ENCODE measurements around the gene TRIP10. TPM values are rescaled to one million over a fixed set of nuclear protein-coding genes. Genes with fewer than 3 reads are reported as not detected.
"Not testable (repeated sequence)": the region's sequence is repeated elsewhere in the genome, so short reads cannot be mapped to it uniquely, and the experiment has no call there.

TRIP10 gene, protein sequence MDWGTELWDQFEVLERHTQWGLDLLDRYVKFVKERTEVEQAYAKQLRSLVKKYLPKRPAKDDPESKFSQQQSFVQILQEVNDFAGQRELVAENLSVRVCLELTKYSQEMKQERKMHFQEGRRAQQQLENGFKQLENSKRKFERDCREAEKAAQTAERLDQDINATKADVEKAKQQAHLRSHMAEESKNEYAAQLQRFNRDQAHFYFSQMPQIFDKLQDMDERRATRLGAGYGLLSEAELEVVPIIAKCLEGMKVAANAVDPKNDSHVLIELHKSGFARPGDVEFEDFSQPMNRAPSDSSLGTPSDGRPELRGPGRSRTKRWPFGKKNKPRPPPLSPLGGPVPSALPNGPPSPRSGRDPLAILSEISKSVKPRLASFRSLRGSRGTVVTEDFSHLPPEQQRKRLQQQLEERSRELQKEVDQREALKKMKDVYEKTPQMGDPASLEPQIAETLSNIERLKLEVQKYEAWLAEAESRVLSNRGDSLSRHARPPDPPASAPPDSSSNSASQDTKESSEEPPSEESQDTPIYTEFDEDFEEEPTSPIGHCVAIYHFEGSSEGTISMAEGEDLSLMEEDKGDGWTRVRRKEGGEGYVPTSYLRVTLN
- 10 to 100 TPM; 39.9 to 67.8 (median 54.8) TPM for polyA plus RNA-seq (ENCODE audit: insufficient read length in 10 of 10)
- long read RNA-seq, donor 1, partial matches to known transcripts = 6 of 12 reads
- long read RNA-seq, donor 1, other reads (novel, unspliced or antisense) = 0 of 12 reads
- long read RNA-seq, donor 2, transcript TRIP10-202 (14 exons, 2,035 nt) = major isoform, 5 of 11 reads
- long read RNA-seq, donor 2, partial matches to known transcripts = 5 of 11 reads
- long read RNA-seq, donor 2, other reads (novel, unspliced or antisense) = 0 of 11 reads
- long read RNA-seq, donor 3 = 0 reads
- long read RNA-seq, donor 4, transcript TRIP10-202 (14 exons, 2,035 nt) = major isoform, 7 of 15 reads
- long read RNA-seq, donor 4, partial matches to known transcripts = 5 of 15 reads
- long read RNA-seq, donor 4, other reads (novel, unspliced or antisense) = 0 of 15 reads
- long read RNA-seq, donor 5, partial matches to known transcripts = 17 of 22 reads
- long read RNA-seq, donor 5, other reads (novel, unspliced or antisense) = 0 of 22 reads
- long read RNA-seq, donor 6, transcript TRIP10-201 (15 exons, 2,153 nt) = major isoform, 5 of 11 reads
- long read RNA-seq, donor 6, transcript TRIP10-202 (14 exons, 2,035 nt) = major isoform, 5 of 11 reads
- long read RNA-seq, donor 6, partial matches to known transcripts = 0 of 11 reads
- long read RNA-seq, donor 6, other reads (novel, unspliced or antisense) = 0 of 11 reads
- long read RNA-seq, donor 7, transcript TRIP10-202 (14 exons, 2,035 nt) = major isoform, 5 of 22 reads
- long read RNA-seq, donor 7, partial matches to known transcripts = 11 of 22 reads
- long read RNA-seq, donor 7, other reads (novel, unspliced or antisense) = 0 of 22 reads
- long read RNA-seq, donor 8, partial matches to known transcripts = 0 of 3 reads
- long read RNA-seq, donor 8, other reads (novel, unspliced or antisense) = 0 of 3 reads
- long read RNA-seq, donor 9, partial matches to known transcripts = 0 of 2 reads
- long read RNA-seq, donor 9, other reads (novel, unspliced or antisense) = 0 of 2 reads

DNA sequence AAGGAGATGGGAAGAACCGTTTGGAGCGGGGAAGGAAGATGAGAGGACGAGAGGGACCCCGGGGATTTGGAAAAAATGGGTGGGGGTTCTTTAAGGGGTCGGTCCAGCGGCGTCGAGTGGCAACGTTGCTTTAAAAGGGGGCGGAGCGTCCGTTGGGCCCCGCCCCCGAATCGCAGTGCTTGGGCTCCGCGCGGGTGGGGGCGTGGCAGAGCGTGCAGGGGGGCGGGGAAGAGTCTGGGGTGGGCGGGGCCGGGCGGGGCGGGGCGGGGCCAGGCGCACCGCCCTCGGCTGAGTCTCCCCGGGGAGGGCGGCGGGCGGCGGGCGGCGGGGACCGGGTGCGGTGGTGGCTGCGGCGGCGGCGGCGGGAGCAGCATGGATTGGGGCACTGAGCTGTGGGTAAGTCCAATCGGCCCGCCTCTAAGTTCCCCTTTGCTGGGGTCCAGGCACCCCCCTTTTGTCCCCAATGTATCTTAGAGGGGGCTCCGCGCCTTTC lies at the start of gene TRIP10:
Gene TRIP10, plus strand, starts transcription at position 291 of the 493 bp plus-strand sequence. Its CDS starts 82 bp downstream, at position 373.
- DNase-seq = peak; percentile 86 to 94 (median 93)

DNA sequence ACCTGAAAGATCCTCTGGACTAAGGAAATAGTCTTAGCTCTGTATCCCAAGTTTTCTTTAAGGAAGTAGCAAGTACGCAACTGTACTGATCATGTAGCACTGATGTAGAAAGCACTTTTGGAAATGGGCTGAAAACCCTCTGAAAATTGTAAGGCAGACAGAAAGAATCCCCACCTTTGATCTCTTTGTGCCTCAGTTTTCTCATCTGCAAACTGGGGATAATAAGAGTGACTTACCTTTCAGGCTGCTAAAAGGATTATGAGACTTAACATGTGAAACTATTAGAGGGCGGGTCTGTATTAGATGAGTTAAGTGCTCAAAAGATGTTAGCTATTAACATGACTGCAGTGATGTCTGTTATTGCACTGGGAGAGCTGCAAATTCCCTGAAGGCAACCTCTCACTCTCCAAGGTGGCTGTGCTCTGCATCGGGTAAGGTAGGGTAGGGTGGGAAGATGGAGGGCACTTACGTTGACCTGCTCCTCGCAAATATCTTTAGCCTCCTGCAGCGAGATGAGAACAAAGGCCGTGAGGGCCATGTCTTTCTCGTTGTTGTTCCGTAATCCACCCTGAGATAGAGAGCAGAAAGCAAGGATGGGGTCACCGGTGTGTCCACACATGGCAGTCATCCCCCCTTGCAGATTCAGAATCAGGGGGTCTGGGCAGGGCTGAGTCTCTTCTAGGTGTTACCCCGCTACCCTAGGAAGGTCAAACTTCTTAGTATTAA lies 49.2 kb upstream of the TRIP10 start:
- no peak for DNase-seq

DNA sequence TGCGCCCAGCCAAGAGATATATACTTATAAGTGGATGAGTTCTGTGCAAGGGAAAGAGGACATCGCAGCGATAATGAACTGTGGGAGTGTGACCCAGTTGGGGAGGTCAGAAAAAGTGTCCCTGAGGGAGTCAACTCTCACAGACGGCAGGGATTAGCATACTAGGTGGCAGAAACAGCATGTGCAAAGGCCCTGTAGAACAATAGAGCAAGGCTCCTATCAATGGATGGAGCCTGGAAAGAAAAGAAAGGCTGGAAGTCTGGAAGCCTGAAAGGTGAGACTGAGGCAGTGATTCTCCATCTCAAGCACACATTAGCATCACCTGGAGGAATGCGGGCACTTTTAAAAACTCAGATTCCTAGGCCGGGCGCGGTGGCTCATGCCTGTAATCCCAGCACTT lies 48.1 kb upstream of the TRIP10 start:
- no peak for DNase-seq

DNA sequence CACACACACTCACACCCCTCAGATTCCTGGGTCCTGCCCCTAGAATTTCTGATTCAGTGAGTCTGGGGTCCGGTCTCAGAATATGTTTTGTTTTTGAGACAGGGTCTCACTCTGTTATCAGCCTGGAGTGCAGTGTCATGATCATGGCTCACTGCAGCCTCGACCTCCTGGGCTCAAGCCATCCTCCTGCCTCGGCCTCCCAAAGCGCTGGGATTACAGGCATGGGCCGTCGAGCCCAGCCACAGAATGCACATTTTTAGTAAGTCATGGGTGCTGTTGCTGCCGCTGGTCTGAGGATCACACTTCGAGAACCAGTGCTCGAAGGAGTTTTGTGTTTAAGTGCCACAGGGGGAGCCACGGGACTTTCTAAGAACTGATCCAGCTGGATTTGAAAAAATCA lies 47.5 kb upstream of the TRIP10 start:
- no peak for DNase-seq

DNA sequence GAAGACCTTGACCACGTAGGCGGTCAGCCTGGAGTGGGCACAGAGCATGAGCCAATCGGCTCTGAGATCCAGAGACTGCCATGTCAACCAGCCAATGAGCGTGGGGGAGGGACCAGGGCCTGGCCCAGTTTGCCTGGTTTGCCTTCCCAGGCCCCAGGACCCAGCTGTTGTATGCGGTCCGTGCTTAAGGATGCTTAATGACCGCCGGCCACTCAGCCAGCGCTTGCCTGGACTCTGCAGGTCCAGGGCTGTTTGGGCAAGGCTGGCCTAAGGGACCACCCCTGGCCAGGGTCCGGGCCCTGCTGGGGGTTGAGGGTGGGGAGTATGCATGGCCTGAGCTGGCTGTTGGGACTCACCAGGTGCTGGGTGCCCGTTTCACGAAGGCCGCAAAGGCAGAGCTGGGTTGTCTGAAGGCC lies 46.4 kb upstream of the TRIP10 start:
- DNase-seq = no peak

DNA sequence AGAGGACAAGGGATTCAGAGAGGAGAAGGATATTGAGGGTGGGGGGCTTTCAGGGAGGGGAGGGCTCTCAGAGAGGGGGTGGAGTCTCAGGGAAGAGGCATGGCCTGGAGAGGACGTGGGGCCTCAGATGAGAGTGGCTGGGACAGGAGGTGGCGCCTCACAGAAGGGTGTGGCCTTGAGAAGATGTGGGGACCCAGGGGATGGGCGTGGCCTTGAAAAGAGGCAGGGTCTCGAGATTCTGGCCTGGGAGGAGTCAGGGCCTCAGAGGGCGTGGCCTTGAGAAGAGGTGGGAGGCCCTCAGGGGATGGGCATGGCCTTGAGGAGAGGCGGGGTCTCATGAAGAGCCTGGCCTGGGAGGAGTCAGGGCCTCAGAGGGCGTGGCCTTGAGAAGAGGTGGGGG lies 45.8 kb upstream of the TRIP10 start:
- no peak for DNase-seq

DNA sequence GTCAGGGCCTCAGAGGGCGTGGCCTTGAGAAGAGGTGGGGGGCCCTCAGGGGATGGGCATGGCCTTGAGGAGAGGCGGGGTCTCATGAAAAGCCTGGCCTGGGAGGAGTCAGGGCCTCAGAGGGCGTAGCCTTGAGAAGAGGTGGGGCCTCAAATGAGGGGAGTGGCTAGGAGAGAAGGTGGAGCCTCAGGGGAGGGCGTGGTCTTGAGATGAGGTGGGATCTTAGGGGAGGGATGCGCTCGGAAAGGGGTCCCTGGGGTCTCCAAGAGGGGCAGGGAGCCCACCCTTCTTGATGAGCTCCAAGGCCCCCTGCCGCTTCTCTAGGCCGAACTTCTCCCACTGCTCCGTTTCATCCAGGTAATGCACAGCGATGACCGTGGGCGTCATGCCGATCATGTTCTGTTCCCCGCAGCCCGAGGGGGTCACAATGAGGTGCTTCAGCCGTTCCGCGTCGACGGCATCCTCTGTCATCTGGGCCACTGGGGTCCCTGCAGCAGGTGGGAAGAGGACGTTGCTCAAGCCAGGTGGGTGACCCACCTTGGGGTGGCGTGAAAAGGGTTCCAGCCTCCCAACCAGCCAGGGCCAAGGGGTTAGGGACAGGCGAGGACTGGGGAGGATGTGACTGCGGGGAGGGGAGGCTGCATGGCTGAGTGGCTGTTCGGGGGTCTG lies 45.2 kb upstream of the TRIP10 start:
- no peak for DNase-seq

DNA sequence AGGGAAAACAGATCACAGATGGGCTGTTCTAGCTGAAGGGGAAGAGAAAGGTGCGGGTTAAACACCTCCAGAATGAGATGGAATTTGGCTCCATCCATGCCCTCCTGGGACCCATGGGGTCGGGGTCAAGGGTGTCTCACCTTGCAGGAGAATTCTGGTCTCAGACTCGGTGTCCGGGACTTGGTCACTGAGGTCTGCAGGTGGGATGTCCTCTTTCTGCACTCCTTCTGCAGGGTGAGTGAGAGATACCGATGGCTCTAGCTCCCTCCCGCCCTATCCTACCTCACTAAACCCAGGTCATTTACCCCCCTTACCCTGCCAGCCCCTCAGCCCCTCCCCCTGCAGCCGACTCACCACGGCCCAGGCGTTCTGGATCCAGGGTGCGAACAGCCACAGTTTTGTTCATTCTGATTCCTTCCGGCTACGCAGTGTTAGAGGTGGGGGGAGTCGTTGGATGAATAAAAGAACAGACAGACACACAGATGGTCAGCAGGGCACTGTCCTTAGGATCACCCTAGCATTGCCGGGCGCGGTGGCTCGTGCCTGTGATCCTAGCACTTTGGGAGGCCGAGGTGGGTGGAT lies 43.1 kb upstream of the TRIP10 start:
- DNase-seq = no peak

DNA sequence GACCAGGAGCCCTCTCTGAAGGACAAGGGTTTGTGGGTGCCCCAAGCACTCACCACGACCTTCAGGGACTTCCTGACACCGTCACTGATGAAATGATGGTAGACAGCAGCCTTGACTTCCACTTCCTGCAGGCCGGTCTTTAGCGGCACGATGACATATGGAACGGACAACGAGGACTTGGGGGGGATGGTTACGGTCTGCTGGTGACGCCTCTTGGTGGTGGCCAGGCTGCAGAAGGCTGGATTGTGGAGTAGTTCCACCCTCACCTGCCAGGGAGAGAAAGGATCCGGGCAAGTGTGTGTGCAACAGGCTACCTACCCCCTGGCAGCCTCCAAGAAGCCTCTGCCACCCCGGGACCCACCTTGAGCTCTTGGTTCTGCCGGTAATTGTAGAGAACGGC lies 42.2 kb upstream of the TRIP10 start:
- no peak for DNase-seq

DNA sequence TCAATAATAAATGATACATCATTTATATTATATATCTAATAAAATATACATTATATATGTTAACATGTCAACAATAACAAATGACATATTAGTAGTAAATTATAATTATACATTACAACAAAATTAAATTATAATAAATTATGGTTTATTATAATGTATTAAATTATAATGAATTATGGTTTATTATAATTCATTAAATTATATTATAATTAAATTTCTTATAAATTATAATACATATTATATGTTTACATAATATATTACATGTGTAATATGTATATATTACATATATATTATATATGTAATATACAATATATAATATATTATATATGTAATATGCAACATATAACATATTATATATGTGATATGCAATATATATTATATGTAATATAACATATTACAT lies 39.5 kb upstream of the TRIP10 start:
- no peak for DNase-seq

DNA sequence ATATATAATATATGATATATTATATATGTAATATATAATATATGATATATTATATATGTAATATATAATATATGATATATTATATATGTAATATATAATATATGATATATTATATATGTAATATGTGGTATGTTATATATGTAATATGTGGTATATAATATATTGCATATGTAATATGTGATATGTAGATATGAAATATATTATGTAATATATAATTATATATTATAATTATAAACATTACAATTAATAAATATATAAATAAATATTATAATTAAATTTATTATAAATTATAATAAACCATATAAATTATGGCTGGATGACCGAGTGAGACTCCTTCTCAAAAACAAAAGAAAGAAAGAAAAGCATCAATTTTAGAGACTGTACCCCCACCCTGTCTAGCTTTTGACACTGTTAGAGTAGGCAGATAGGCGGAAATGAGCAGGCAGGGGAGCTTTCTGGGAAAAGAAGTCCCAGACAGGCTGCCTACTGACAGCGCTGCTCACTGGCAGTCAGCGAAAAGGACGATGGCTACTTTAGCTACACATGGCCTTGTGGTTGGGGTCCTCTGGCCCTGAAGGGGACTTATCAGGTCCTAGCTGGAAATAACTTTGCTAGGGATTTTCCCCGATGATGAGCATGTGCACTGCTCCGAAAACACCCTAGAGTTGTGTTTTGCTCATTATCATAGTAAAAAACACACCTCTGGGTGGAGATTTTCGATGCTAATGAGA lies 38.7 kb upstream of the TRIP10 start:
- DNase-seq = no peak

DNA sequence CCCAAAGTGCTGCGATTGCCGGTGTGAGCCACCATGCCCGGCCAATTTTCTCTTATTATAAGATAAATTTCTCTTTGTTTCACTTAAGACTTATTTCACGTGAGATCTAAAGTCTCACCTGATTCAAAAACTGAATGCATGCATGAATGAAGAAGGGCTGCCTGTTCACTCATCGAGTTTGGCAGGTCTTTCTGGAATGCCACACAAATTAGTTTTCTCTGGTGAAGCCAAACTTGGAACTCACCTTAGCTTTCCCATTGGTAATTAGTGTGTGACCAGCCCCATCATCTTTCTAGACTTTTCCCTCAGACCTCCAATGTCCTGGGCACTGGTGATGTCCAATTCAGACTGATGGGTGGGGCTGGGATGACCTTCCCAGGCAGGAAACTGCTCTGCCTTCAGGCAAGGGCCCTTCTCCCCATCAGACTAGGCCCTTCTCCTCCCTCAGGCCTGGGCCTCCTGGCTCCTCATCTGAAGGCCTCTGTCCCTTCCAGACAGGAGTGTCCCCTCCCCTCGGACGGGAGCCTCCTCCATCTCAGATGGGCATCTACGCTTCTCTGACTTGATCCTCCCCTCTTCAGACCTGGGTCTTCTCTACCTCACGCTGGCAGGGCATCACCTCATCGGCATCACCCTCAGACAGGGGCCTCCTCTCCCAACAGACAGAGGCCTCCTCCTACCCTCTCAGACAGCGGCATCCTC lies 33.4 kb upstream of the TRIP10 start:
- no peak for DNase-seq

DNA sequence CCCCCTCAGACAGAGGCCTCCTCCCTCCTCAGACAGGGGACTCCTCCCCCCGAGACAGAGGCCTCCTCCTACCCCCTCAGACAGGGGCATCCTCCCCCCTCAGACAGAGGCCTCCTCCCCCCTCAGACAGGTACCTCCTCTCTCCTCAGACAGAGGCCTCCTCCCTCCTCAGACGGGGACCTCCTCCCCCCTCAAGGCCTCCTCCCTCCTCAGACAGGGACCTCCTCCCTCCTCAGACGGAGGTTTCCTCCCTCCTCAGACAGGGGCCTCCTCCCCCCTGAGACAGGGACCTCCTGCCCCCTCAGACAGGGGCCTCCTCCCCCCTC lies 32.9 kb upstream of the TRIP10 start:
- no peak for DNase-seq

DNA sequence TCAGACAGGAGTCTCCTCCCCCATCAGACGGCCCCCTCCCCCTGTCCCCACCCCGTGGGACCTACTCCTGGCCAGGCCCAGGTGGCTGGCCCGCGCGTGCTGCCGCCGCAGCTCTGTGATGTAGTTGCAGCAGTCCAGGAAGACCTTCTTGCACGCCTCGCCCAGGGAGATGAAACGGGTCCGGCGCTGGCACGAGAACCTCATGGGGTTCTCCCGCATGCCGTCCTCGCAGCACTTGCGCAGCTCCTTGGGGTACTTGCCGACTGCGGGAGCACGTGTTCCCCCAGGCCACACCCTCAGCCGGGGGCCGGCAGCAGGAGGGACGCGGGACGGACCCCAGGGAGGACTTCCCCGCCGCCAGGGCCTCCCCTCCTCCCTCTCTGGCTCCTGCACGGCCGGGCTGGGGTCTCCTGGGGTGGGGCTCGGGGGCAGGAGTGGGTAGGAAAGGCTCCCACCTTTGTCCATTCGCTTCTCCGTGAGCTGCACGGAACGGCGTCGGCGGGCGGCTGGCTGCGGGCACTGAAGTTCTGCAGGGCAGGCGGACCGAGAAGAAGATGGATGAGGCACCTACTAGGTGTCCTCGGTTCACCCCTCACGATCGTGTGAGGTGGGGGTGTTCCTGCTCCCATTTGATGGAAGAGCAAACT lies 32.3 kb upstream of the TRIP10 start:
- no peak for DNase-seq

DNA sequence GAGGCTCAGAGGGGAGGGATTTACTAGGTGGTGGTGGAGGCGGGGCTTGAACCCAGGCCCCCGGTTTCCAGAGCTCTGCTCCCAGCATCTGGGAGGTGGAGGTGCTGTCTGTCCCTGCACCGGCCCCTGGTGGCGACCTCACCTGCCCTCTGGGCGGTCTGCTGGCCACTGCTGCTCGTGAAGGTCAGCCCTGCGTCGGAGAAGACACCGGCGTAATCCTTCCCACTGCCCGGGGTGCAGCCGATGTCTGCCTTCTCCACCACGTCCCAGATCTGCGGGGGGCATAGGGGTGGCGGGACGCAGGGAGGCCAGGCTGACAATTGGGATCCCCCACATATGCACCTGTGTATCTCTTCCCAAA lies 31.8 kb upstream of the TRIP10 start:
- DNase-seq = no peak

DNA sequence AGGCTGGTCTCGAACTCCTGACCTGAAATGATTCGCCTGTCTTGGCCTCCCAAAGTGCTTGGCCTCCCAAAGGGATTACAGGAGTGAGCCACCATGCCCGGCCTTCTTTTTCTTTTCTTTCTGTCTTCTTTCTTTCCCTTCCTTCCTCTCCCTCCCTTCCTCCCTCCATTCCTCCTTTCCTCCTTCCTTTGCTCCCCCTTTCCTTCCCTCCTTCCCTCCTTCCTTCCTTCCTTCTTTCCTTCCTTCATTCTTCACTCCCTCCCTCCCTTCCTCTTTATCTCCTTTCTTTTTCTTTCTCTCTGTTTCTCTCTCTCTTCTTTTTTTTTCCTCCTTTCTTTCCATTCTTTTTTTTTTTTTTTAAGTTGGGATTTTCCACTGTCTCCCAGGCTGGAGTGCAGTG lies 31.1 kb upstream of the TRIP10 start:
- DNase-seq = no peak

DNA sequence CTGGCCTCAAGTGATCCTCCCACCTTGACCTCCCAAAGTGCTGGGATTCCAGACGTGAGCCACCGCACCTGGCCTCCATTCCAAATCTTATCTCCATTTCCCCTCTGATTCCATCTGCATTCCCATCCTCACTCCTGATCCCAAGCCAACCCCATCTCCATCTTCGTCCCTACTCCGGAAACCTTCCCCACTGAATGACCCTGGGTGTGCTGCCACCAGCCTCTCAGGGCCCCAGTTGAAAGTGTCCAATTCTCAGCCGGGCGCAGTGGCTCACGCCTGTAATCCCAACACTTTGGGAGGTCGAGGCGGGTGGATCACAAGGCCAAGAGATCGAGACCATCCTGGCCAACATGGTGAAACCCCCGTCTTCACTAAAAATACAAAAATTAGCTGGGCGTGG lies 30.6 kb upstream of the TRIP10 start:
- DNase-seq = not testable (repeated sequence)

DNA sequence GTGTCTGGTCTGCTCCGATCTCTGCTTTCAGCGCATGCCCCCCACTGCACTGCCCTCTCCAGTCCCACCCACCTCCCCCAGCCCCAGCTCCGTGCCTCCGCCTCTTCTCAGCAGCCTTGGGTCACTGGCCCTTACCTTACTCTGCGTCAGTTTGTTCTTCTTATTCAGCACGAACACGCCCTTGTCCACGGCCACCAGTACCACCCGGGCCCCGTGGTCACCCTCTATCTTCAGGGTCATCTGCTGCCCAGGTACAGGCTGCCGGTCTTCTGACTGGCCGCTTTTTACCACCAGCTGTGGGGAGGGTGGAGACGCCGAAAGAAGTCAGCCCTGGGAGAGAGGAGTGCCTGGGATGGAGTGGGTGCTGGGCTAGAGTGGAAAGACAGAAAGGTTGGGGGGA lies 29.9 kb upstream of the TRIP10 start:
- DNase-seq = no peak
